Middle frontal gyrus (tissue), 1 donor: ENCODE results near the gene TUBB1.
A peak's percentile ranks its signal among the peaks of the same experiment; 100 is the strongest.
"Not testable (repeated sequence)": the region's sequence is repeated elsewhere in the genome, so short reads cannot be mapped to it uniquely, and the experiment has no call there.

Experiments used
- DNase-seq: peaks from one replicate; pipeline ENCODE4 v3.0.0-alpha.2; 2015; ENCODE audit warnings: low spot score; ENCODE audit errors: extremely low spot score

The TUBB1 gene

DNA sequence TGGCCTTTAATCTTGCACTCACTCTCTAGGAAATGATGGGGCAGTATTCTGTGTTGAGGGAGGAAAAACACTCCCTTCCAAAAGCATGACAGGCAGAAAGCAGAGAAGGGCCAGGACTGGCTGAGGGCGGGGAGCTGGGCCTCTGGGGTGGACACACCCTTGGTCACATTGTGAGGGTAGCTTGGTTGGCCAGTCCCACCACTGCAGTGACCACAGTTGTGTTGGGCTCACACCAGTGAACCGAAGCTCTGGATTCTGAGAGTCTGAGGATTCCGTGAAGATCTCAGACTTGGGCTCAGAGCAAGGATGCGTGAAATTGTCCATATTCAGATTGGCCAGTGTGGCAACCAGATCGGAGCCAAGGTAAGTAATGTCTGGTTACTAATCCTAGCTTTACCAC lies at the start of gene TUBB1:
Gene TUBB1 (plus strand): TSS at position 213 of the 400 bp plus-strand sequence. CDS start 94 bp downstream, at position 307.
- DNase-seq: no peak

DNA sequence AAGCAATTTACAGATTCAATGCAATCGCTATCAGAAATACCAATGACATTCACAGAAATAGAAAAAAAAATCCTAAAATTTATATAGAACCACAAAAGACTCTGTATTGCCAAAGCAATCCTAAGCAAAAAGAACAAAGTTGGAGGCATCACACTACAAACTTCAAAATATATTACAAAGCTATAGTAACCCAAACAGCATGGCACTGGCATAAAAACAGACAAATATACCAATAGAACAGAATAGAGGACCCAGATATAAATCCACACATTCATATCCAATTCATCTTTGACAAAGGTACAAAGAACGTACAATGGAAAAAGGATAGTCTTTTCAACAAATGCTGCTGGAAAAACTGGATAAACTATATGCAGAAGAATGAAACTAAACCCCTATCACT lies 49.8 kb upstream of the TUBB1 start:
- DNase-seq: no peak

DNA sequence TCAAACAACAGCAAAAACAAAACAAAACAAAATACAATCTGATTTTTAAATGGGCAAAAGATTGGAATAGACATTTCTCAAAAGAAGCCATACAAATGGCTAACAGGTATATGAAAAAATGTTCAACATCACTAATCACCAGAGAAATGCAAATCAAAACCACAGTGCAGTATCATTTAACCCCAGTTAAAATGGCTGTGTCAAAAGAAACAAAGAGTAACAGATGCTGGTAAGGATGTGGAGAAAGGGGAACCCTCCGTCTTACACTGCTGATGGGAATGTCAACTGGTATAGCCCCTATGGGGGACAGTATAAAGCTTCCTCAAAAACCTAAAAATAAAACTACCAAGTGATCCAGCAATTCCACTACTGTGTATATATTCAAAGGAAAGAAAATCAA lies 49.1 kb upstream of the TUBB1 start:
- DNase-seq: no peak

DNA sequence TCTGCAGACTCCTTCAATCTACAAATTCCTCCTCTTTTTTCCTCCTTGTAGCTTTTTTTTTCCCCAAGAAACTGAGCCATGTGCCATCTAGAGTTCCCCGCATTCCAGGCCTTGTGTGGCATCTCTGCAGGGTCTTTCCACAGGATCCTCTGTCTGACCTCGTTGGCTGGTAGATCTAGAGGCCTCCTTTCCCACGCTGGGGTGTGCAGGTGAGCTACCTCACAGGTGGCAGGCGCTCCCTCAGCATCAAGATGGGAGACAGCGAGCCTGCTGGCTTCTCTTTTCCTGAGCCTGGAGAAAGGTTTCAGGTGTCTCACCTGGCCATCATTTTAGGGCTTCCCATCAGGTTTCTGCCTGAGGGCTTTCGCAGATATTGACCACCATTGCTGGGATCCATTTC lies 47.8 kb upstream of the TUBB1 start:
- DNase-seq: no peak

DNA sequence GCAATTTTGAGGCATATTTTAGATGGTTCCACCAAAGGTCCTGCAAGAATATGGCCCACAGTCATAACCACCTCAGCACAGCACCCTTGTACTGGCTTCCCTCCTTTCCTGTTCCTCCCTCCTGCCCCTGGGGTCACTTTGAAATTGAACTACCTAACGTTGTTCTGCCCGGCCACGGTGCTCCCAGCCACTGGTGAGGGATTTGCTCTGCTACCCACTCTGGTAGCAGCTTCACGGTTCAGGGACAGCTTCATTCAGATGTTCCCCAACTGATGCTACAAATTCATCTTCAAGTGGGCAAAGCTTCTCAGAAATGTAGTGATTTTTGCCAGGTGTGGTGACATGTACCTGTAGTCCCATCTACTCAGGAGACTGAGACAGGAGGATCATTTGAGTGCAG lies 46.0 kb upstream of the TUBB1 start:
- DNase-seq: no peak

DNA sequence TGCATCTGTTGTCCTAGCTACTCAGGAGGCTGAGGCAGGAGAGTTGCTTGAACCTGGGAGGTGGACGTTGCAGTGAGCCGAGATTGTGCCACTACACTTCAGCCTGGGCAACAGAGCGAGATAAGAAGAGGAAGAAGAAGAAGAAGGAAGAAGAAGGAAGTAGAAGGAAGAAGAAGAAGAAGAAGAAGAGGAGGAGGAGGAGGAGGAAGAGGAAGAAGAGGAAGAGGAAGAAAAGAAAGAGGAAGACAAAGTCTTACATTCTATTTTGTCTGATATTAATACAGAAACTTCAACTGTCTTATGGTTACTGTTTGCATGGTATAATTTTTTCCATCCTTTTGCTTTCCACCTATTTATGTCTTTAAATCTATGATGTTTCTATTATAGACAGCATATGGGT lies 45.4 kb upstream of the TUBB1 start:
- no peak for DNase-seq

DNA sequence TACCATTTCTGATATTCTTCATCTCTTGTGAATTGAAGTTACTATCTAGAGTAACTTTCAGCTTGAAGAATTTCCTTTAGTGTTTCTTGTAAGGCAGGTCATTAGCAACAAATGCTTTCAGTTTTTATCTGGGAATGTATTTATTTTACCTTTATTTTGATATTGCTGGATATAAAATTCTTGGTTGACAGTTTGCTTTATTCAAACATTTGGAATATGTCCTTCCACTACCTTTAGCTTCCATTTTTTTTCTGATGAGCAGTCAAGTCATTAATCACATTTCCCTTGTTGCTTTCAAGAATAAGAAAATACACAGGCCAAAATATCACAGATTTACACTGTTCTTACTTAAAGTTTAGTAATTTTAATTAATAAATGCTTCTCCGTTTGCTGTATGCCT lies 43.9 kb upstream of the TUBB1 start:
- DNase-seq: no peak

DNA sequence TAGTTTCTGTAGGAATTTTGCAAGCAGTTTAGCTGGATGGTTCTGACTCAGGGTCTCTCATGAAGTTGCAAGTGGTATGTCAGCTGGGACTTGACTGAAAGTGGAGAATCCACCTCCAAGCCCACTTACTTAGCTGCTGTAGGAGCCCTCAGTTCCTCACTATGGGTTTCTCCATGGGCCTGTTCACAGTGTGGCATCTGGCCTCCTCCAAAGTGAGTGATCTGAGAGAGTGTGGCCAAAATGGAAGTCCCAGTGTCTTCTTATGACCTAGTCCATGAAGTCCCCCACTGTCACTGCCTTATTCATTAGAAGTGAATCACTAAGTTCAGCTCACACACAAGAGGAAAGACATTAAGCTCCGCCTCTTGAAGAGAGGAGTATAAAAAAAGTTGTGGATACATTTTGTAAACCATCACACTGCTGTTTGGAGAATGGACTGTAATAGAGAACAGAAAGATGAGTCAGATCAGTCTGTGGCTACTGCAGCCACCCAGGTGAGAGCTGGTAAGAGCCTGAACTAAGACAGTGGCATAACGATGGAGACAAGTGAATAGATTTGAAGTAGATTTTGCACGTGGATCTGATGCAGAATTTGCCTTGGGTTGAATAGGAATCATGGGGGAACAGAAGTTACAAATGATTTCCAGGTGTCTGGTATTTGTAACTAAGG lies 43.0 kb upstream of the TUBB1 start:
- DNase-seq: no peak

DNA sequence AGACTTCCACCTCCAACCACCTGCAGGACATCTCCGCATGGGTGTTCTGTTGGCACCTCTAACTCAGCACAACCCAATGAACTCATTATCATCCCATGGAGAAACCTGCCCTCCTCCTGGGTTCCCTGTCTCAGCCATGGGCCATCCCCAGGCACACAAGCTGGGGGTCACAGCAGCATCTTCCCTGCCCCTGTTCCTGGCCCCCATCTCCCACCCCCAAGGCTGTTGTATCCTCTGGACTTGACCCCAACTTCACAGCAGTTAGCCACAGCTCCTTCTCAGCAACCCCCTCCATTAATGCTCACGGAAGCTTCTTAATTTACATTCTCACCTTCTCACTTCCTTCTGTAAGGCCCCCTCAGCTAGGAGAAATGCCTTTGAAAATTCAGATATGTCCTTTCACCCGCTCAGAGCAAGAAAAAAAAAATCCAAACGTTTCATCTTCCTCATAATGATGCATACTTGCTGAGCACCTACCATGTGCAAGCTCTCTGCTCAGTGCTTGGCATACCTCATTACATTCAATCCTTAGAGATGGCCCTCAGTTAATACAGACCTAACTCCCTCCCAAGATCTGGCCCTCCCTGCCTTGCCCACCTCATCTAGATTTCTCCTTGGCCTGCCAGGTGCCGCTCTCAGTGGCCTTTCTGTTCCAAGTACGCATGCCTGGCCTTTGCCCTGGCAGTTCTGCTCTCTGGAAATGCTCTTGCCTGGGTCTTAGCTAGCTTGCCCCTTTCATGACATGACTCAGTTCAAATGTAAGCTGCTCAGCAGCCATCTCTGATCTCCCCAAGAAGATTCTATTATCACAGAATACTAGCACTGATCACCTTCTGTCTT lies 40.7 kb upstream of the TUBB1 start:
- no peak for DNase-seq

DNA sequence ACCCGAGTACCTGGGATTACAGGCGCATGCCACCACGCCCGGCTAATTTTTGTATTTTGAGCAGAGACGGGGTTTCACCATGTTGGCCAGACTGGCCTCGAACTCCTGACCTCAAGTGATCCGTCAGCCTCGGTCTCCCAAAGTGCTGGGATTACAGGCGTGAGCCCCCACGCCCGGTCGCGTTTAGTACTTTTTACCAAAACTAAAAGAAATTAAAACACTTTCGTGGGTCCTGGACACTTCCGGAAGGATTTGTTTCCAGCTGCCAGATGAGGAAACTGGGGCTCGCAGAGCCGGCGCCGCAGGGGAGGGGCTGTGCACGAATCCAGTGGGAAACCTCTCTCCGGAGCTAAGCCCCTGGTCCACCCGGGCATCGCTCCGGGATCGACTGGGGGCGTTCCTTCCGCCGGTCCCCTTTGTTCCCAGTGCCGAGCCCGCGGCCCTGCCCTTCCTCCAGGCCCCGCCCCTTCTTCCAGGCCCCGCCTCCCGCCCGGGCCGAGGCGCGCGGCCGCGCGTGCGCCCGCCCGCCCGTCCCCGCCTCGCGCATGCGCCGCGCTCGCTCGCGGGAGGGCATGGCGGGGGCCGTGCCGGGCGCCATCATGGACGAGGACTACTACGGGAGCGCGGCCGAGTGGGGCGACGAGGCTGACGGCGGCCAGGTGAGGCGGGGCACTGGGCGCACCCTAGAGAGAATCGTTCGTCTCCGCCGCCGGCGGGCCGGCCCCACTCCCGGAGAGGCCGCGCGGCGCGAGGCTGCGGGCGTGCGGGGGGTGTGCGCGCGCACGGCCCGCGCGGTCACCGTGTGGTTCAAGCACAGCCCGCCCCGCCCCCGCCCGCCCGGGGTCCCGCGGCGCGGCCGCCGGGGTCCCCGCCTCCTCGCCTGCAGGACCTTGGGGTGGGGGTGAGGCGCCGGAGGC lies 38.3 kb upstream of the TUBB1 start, which contains the start of gene NELFCD:
Gene NELFCD (plus strand): TSS at position 546 of the 917 bp plus-strand sequence. CDS start 54 bp downstream, at position 600.
- DNase-seq: peak; percentile 73

DNA sequence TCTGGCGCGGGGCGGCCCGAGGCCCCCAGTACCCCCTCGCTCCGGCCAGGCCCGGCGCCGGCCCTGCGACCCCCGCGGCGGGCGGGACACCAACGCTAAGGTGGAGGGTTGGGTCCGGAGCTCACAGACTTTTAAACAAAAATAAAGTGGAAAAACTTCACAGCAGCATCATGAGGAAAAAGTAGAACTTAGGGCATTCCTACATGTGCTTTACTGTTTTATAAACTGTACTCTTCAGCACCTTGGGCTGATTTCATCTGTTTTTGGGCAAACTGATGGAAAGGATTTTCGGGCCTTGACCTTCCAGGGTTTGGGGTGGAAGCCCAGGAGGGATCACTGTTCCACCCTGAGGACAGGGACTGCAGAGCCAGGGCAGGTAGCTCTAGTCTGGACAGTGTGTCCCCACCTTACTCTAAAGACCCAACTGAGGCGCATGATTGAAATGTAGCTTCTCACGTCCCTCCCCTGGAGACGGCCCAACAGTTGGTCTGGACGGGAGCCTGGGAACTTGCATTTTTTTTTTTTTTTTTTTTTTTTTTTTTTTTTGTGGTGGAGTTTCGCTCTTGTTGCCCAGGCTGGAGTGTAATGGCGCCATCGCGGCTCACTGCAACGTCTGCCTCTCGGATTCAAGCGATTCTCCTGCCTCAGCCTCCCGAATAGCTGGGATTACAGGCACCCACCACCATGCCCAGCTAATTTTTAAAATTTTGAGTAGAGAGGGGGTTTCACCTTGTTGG lies 37.4 kb upstream of the TUBB1 start:
- no peak for DNase-seq

DNA sequence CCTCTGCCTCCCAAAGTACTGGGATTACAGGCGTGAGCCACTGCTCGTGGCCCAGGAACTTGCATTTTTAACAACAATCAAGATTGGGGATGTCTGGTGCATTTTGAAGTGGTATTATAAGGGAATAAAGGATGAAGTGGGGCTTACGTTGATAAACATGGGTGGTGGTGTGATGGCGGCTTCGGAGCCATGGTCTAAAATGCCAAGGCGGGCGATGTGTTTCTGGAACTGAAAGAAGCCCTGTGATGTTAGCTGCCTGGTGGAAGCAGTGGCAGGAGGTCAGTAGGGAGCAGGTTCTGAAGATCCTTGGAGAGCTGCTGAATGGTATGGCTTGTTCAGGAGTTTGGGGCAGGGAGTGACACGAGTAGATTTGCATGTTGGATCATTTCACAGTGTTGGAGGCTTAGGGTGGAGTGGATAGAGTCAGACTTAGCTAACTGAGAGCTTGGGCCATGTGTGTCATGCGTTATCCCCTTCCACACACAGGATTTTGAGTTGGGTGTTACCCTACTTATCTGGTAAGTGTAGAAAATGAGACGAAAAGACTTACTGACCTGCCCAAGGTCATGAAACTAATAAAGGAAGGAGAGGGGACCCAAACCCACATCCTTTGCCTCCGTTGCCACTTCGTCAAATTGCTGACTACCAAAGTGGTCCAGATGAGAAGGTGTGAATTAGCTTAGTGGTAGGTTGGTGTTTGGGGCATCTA lies 36.7 kb upstream of the TUBB1 start:
- DNase-seq: no peak

DNA sequence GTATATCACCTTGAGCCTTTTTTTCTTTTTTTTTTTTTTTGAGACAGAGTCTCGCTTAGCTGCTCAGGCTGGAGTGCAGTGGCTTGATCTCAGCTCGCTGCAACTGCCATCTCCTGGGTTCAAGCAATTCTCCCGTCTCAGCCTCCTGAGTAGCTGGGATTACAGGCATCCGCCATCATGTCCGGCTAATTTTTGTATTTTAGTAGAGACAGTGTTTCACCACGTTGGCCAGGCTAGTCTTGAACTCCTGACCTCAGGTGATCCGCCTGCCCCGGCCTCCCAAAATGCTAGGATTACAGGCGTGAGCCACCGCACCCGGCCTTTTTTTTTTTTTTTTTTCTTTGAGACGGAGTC lies 36.1 kb upstream of the TUBB1 start:
- not testable (repeated sequence) for DNase-seq

DNA sequence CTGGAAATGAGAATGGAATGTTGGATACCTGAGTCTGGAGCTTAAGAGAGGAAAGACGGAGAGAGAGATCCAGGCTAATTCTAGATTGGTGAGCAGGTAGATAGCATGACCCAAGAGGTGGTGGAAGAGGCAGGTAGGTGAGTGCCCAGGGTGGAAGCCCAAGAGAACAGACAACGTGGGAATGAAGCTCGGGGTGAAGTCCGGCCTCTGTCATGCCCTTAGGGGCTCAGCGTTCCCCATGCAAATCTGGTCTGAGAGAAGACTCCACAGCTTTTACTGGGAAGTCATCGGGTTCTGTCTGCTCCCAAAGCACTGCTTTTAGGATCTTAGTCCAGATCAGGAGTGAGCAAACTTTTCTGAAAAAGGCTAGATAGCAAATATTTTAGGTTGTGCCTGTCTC lies 34.5 kb upstream of the TUBB1 start:
- no peak for DNase-seq

DNA sequence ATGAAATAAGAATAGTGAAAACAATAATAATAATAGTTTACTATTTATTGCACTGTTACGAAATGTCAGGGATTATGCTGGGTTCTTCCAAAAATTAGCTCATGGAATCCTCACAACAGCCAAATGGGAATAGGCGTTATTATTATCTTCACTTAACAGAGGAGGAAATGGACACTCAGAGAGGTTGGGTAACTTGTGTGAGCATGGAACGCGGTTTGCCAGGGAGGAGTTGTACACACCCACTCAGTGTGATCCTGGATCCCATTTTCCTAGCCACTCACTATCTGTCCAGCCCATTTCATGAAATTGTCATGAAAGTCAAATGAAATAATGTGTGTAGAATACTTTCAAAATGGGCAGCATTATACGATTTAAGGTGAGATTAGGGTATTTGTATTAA lies 33.6 kb upstream of the TUBB1 start:
- DNase-seq: no peak

DNA sequence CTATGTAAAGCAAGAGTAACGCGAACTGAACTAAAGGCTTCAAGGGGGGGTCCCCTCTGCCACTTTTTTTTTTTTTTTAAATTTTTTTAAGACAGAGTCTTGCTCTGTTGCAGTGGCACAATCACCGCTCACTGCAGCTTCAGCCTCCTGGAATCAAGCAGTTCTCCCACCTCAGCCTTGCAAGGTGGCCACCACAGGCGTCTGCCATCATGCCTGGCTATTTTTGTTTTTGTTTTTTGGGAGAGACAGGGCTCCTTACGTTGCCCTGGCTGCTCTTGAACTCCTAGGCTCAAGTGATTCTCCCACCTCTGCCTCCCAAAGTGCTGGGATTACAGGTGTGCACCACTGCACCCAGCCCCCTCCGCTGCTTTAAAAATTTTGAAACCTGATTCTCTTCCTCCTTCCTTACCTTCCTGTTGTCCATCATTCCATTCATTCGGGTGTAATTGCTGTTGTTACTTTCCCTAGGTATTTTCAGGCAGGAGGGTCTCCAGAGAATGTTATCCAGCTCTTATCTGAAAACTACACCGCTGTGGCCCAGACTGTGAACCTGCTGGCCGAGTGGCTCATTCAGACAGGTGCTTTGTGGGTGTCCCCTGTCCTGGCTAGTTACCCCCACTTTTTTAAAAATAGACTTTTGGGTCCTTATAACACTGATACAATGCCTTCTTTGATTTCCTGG lies 32.8 kb upstream of the TUBB1 start:
- DNase-seq: no peak

DNA sequence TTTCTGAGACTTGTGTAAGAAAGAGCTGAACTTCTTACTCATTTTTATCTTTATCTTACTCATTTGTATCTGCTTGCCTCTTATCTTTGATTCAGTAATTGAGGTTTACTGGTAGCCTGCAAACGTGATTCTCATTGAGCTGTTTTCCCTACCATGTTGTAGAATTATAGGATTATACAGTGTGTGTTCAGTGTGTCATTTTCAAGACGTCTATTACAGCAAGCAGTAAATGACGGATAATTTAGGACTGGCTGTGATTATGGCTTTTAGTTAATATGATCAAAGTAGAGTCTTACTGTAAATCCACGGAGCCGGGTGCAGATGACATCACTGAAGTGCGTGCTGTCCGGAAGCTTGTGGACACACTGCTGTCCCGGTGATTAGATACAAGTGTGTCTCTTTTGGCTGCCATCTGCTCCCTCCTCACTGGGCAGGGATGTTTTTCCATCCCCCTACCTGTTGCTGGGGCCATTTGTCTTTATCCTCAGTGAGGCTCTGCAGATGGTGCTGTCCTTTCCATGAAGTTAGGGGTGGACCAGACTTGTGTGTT lies 32.2 kb upstream of the TUBB1 start:
- no peak for DNase-seq

DNA sequence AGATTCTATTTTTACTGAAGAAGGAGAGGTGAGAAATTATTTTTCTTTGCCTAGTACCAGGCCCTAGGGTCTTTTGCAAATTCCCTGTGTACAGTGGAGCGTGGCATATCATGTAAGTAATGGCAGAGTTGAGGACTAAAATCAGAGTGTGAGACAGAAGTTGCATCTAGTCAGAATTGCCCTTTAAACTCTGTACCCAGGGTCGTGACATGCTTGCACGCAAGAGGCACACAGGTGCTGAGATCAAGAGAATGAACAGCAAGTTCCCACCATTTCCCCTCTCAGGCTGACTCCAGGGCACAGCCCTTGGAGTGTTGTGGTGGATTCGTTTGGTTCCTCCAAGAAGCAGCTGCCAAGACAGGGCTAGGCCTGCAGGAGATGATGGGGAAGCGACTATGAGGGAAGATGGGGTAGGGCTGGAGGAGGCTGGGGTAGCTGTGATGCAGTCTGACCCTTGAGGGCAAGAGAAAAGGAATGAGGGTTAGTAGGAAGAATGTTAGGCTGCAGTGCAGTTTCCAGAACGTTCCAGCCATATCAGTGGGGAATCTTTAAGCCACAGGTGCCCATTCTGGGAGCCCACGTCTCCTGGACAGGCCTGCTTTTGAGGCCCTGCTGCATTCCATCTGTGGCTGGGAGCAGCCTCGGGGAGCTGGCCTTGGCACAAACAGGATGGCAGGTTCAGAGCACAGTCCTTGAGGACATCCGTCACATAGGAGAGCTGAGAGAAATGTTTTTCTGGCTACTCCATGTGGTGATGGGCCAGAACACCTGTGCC lies 31.3 kb upstream of the TUBB1 start:
- DNase-seq: no peak

DNA sequence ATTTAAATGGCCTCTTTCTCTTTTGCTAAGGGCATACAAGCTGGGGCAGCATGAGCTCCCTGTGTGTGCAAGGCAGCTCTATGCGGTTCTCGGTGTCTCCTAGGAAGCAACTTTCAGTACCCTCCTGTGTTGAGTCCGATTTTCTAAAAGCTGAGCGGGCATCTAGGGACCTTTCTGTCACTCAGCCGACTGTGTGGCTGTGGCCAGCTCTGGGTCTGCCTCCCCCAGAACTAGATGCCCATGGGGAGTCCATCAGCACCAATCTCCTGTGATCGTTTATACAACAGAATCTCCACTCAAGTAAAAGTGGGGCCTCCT lies 30.7 kb upstream of the TUBB1 start:
- DNase-seq: no peak
